ENCODE measurements around the gene AP1AR.

DNA sequence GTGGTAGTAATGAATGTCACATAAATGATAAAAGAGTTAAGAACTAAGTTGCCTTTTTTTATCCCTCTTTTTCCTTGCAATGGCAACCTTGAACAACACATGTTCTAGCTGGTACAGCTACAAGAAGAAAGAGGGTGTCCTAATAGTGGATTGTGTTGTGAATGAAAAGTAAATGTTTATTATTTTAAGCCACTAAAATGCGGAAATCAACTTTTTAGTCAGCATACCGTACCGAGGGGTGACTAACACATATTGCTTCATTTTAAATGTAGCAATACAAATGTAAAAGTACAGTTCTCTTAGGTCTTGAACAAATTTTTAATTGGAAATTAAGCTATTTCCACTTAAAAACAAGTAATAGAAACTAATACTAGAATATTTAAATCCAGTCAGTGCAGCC is 17.7 kb upstream of the AP1AR start:
- TF ChIP-seq, protein P1, sequence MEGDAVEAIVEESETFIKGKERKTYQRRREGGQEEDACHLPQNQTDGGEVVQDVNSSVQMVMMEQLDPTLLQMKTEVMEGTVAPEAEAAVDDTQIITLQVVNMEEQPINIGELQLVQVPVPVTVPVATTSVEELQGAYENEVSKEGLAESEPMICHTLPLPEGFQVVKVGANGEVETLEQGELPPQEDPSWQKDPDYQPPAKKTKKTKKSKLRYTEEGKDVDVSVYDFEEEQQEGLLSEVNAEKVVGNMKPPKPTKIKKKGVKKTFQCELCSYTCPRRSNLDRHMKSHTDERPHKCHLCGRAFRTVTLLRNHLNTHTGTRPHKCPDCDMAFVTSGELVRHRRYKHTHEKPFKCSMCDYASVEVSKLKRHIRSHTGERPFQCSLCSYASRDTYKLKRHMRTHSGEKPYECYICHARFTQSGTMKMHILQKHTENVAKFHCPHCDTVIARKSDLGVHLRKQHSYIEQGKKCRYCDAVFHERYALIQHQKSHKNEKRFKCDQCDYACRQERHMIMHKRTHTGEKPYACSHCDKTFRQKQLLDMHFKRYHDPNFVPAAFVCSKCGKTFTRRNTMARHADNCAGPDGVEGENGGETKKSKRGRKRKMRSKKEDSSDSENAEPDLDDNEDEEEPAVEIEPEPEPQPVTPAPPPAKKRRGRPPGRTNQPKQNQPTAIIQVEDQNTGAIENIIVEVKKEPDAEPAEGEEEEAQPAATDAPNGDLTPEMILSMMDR (IDR thresholded peaks at IDR 0.05), result no peak
- TF ChIP-seq, protein P2, sequence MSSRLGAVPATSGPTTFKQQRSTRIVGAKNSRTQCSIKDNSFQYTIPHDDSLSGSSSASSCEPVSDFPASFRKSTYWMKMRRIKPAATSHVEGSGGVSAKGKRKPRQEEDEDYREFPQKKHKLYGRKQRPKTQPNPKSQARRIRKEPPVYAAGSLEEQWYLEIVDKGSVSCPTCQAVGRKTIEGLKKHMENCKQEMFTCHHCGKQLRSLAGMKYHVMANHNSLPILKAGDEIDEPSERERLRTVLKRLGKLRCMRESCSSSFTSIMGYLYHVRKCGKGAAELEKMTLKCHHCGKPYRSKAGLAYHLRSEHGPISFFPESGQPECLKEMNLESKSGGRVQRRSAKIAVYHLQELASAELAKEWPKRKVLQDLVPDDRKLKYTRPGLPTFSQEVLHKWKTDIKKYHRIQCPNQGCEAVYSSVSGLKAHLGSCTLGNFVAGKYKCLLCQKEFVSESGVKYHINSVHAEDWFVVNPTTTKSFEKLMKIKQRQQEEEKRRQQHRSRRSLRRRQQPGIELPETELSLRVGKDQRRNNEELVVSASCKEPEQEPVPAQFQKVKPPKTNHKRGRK (CRISPR knock-in tag; IDR thresholded peaks at IDR 0.05; ENCODE audit: borderline replicate concordance), result no peak
- TF ChIP-seq NR2C2 (CRISPR knock-in tag; IDR thresholded peaks at IDR 0.05) (no peak), CREM (CRISPR knock-in tag; IDR thresholded peaks at IDR 0.05) (no peak), JUN (CRISPR knock-in tag; IDR thresholded peaks at IDR 0.05) (no peak), SP1 (CRISPR knock-in tag; conservative IDR thresholded peaks at IDR 0.05) (no peak), SMAD3 (CRISPR knock-in tag; IDR thresholded peaks at IDR 0.05; ENCODE audit: borderline replicate concordance) (no peak), ATF1 (CRISPR knock-in tag; IDR thresholded peaks at IDR 0.05) (no peak), GABPB1 (CRISPR knock-in tag; IDR thresholded peaks at IDR 0.05) (no peak), TCF7 (CRISPR knock-in tag; IDR thresholded peaks at IDR 0.05; ENCODE audit: low read depth) (no peak)
- TF ChIP-seq, protein P3, sequence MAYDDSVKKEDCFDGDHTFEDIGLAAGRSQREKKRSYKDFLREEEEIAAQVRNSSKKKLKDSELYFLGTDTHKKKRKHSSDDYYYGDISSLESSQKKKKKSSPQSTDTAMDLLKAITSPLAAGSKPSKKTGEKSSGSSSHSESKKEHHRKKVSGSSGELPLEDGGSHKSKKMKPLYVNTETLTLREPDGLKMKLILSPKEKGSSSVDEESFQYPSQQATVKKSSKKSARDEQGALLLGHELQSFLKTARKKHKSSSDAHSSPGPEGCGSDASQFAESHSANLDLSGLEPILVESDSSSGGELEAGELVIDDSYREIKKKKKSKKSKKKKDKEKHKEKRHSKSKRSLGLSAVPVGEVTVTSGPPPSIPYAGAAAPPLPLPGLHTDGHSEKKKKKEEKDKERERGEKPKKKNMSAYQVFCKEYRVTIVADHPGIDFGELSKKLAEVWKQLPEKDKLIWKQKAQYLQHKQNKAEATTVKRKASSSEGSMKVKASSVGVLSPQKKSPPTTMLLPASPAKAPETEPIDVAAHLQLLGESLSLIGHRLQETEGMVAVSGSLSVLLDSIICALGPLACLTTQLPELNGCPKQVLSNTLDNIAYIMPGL (CRISPR knock-in tag; IDR thresholded peaks at IDR 0.05), result no peak
- TF ChIP-seq, protein P4, sequence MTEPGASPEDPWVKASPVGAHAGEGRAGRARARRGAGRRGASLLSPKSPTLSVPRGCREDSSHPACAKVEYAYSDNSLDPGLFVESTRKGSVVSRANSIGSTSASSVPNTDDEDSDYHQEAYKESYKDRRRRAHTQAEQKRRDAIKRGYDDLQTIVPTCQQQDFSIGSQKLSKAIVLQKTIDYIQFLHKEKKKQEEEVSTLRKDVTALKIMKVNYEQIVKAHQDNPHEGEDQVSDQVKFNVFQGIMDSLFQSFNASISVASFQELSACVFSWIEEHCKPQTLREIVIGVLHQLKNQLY (CRISPR knock-in tag; IDR thresholded peaks at IDR 0.05), result no peak

Data from WTC11 (cell line).